ENCODE data around the gene ZNF491.

ZNF491 gene

DNA sequence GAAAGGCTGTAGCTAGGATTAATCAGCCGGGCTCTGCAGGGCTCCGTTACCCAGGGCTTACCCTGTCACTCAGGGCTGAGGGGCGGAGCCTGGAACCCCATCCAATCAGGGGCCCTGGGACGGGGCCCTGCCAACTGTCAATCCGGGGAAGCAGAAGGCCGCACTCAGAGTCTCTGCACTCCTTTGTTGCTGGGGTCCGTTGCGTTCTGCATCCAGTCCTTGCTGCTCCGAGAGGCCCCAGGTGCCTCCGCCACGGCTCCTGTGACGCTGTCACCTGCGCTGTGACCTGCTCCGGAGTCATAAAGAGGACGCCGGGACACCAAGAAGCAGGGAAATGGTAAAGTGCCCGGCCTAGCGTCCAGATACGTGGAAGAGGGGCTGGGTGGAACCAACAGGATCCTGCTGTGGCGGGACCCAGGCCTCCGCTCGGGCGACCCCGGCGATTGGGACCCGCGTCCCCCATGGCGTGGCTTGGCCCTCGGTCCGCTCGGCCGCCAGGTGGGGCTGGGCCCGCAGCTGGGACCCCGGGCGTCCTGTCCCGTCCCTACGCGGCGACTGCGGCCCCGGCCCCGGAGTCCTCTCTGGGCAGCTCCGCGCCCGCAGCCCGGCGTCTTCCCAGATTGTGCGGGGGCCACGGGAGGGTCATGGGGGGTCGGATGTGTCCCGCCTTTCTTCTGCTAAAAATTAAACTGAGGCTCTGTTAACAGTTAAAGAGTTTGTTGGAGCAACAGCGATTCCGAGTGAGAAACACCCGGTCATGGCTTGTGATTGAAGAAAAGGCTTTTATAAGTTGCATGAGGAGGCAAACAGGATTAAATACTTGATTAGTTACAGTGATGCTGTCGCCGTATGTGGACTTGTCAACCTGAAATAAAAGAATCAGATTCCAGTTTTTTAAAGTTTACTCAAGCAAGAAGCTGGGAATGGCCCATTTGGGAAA lies at the start of gene ZNF491:
TSS of gene ZNF491 (plus strand) at position 133 of the 940 bp plus-strand sequence. CDS start 7,431 bp downstream, outside the sequence.
- Histone ChIP-seq H3K27me3 (ENCODE audit: control insufficient read depth in 2 of 2, insufficient read depth in 2 of 2, low read length in 2 of 2) (no peaks in the 10 kb centered on the region), H3K4me3 (ENCODE audit: low read length in 2 of 2) (peak within 1 kb of the TSS; percentile 78 to 88), H3K9ac (ENCODE audit: low read depth in 1 of 2, low read length in 2 of 2) (peak within 1 kb of the TSS; percentile 85 to 92), H3K36me3 (ENCODE audit: control insufficient read depth in 2 of 2, insufficient read depth in 2 of 2, low read length in 2 of 2) (no peaks in the 10 kb centered on the region), H3K4me1 (ENCODE audit: control insufficient read depth in 2 of 2, insufficient read depth in 2 of 2, low read length in 2 of 2) (peaks cover 12 to 14% of the 10 kb centered on the region in 2 donors), H3K27ac (ENCODE audit: low read depth in 2 of 2, low read length in 2 of 2) (peak within 1 kb of the TSS; percentile 77 to 85), H3K9me3 (ENCODE audit: control insufficient read depth in 2 of 2, low read length in 2 of 2) (no peaks in the 10 kb centered on the region)

DNA sequence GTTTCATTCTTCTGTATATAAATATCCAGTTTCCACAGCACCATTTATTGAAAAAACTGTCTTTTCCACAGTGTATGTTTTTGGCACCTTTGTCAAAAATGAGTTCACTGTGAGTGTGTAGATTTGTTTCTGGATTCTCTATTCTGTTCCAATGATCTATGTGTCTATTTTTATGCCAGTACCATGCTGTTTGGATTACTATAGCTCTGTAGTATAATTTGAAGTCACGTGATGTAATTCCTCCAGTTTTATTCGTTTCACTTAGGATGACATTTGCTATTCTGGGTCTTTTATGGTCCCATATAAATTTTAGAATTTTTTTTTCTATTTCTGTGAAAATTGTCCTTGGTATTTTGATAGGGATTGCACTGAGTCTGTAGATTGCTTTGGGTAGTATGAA lies 48.6 kb upstream of the ZNF491 start:
- Histone ChIP-seq H3K9me3 (ENCODE audit: control insufficient read depth in 2 of 2, low read length in 2 of 2) (peaks cover 0 to 7% of the 10 kb centered on the region in 2 donors), H3K9ac (ENCODE audit: low read depth in 1 of 2, low read length in 2 of 2) (no peak overlapping the region), H3K36me3 (ENCODE audit: control insufficient read depth in 2 of 2, insufficient read depth in 2 of 2, low read length in 2 of 2) (no peaks in the 10 kb centered on the region), H3K27ac (ENCODE audit: low read depth in 2 of 2, low read length in 2 of 2) (no peak overlapping the region), H3K27me3 (ENCODE audit: control insufficient read depth in 2 of 2, insufficient read depth in 2 of 2, low read length in 2 of 2) (no peaks in the 10 kb centered on the region), H3K4me1 (ENCODE audit: control insufficient read depth in 2 of 2, insufficient read depth in 2 of 2, low read length in 2 of 2) (no peaks in the 10 kb centered on the region), H3K4me3 (ENCODE audit: low read length in 2 of 2) (no peak overlapping the region)

DNA sequence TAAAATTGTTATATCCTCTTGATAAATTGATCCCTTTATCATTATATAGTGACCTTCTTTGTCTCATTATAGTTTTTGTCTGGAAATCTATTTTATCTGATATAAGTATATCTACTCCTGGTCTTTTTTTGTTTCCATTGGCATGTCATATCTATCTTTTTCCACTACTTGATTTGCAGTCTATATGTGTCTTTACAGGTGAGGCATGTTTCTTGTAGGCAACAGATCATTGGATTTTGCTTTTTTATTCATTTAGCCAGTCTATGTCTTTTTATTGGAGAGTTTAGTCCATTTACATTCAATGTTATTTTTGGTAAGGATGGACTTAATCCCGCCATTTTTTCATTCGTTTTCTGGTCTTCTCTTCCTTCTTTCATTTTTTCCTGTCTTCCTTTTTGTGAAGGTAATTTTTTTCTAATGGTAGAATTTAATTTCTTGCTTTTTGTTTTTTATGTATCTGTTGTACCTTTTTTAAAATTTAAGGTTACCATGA lies 46.0 kb upstream of the ZNF491 start:
- Histone ChIP-seq H3K9ac (ENCODE audit: low read depth in 1 of 2, low read length in 2 of 2) (no peak overlapping the region), H3K4me1 (ENCODE audit: control insufficient read depth in 2 of 2, insufficient read depth in 2 of 2, low read length in 2 of 2) (no peaks in the 10 kb centered on the region), H3K27ac (ENCODE audit: low read depth in 2 of 2, low read length in 2 of 2) (no peak overlapping the region), H3K27me3 (ENCODE audit: control insufficient read depth in 2 of 2, insufficient read depth in 2 of 2, low read length in 2 of 2) (no peaks in the 10 kb centered on the region), H3K36me3 (ENCODE audit: control insufficient read depth in 2 of 2, insufficient read depth in 2 of 2, low read length in 2 of 2) (no peaks in the 10 kb centered on the region), H3K9me3 (ENCODE audit: control insufficient read depth in 2 of 2, low read length in 2 of 2) (peaks cover 7 to 9% of the 10 kb centered on the region in 2 donors), H3K4me3 (ENCODE audit: low read length in 2 of 2) (no peak overlapping the region)

DNA sequence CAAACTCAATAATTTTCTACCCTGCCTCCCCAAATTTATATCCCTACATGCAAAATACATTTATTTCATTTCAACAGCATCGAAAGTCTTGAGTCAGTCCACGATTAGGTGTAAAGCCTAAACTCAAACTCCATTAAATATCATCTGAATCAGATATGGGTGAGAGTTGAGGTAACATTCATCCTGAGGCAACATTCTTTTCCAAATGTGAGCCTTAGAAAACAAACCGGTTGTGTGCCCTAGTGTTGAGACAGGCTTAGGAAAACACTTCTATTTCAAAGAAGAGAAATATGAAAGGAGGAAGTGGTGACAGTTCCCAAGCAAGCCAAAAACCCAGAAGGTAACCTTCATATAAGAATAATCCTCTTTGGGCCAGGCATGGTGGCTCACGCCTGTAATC lies 43.7 kb upstream of the ZNF491 start:
- H3K27me3 ChIP-seq (ENCODE audit: control insufficient read depth in 2 of 2, insufficient read depth in 2 of 2, low read length in 2 of 2) = no peaks in the 10 kb centered on the region
- no peak overlapping the region for H3K9ac ChIP-seq (ENCODE audit: low read depth in 1 of 2, low read length in 2 of 2)
- no peaks in the 10 kb centered on the region for H3K36me3 ChIP-seq (ENCODE audit: control insufficient read depth in 2 of 2, insufficient read depth in 2 of 2, low read length in 2 of 2)
- H3K4me1 ChIP-seq (ENCODE audit: control insufficient read depth in 2 of 2, insufficient read depth in 2 of 2, low read length in 2 of 2) = no peaks in the 10 kb centered on the region
- no peak overlapping the region for H3K27ac ChIP-seq (ENCODE audit: low read depth in 2 of 2, low read length in 2 of 2)
- H3K9me3 ChIP-seq (ENCODE audit: control insufficient read depth in 2 of 2, low read length in 2 of 2) = peaks cover 2 to 9% of the 10 kb centered on the region in 2 donors
- H3K4me3 ChIP-seq (ENCODE audit: low read length in 2 of 2) = no peak overlapping the region

DNA sequence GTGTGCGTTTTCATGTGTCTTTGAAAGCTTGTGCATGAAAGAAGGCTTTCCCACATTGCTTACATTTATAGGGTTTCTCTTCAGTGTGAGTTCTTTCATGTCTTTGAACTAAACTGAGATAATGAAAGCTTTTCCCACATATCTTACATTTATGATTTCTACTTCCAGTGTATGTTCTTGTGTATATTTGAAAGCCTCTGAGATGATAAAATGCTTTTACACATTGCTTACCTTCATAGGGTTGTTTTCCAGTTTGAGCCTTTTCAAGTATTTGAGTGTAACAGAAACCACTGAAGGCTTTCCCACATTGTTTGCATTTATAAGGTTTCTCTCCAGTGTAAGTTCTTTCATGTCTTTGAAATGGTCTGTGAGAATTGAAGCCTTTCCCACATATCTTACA lies 41.4 kb upstream of the ZNF491 start:
- no peaks in the 10 kb centered on the region for H3K27me3 ChIP-seq (ENCODE audit: control insufficient read depth in 2 of 2, insufficient read depth in 2 of 2, low read length in 2 of 2)
- H3K9me3 ChIP-seq (ENCODE audit: control insufficient read depth in 2 of 2, low read length in 2 of 2) = peaks cover 2 to 9% of the 10 kb centered on the region in 2 donors
- no peak overlapping the region for H3K4me3 ChIP-seq (ENCODE audit: low read length in 2 of 2)
- no peaks in the 10 kb centered on the region for H3K4me1 ChIP-seq (ENCODE audit: control insufficient read depth in 2 of 2, insufficient read depth in 2 of 2, low read length in 2 of 2)
- no peak overlapping the region for H3K27ac ChIP-seq (ENCODE audit: low read depth in 2 of 2, low read length in 2 of 2)
- no peaks in the 10 kb centered on the region for H3K36me3 ChIP-seq (ENCODE audit: control insufficient read depth in 2 of 2, insufficient read depth in 2 of 2, low read length in 2 of 2)
- no peak overlapping the region for H3K9ac ChIP-seq (ENCODE audit: low read depth in 1 of 2, low read length in 2 of 2)

DNA sequence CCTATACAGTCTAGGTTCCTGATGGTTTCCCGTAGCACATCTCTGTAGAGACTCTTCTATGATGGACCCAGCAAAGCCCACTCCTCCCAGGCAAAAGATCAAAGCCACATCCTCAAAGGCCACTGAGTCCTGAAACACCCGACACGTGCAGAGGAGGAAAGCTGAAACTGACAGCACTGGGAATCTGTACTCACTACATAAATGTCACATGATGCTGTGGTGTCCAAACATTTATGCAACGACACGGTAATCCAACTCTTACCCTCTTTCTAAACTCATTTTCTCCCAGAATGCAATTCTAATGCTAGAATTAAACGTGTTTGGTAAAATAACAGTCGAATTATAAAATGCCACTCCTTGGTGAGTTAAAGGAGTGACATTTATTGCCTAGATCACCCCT lies 38.5 kb upstream of the ZNF491 start:
- peaks cover 0 to 9% of the 10 kb centered on the region in 2 donors for H3K9me3 ChIP-seq (ENCODE audit: control insufficient read depth in 2 of 2, low read length in 2 of 2)
- H3K27ac ChIP-seq (ENCODE audit: low read depth in 2 of 2, low read length in 2 of 2) = no peak overlapping the region
- no peaks in the 10 kb centered on the region for H3K27me3 ChIP-seq (ENCODE audit: control insufficient read depth in 2 of 2, insufficient read depth in 2 of 2, low read length in 2 of 2)
- H3K36me3 ChIP-seq (ENCODE audit: control insufficient read depth in 2 of 2, insufficient read depth in 2 of 2, low read length in 2 of 2) = no peaks in the 10 kb centered on the region
- H3K4me3 ChIP-seq (ENCODE audit: low read length in 2 of 2) = no peak overlapping the region
- no peak overlapping the region for H3K9ac ChIP-seq (ENCODE audit: low read depth in 1 of 2, low read length in 2 of 2)
- no peaks in the 10 kb centered on the region for H3K4me1 ChIP-seq (ENCODE audit: control insufficient read depth in 2 of 2, insufficient read depth in 2 of 2, low read length in 2 of 2)

DNA sequence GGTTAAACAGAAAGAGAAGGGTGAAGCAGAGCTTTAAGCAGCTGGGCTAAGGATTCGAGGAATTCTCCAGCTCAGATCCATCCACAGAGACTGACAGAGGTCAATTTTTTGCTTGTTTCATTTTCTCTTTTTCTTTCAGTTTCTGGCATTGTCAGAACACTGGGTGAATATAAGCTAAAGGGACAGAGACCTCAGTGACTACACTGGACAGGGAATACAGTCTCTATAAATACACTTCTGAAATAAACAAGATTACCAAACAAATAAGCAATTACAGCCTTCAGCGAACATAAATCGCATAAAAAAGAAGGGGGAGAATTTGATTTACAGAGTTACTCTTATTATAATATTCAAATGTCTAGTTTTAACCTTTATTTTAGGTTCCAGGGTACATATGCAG lies 35.2 kb upstream of the ZNF491 start:
- no peaks in the 10 kb centered on the region for H3K36me3 ChIP-seq (ENCODE audit: control insufficient read depth in 2 of 2, insufficient read depth in 2 of 2, low read length in 2 of 2)
- no peaks in the 10 kb centered on the region for H3K9me3 ChIP-seq (ENCODE audit: control insufficient read depth in 2 of 2, low read length in 2 of 2)
- H3K4me1 ChIP-seq (ENCODE audit: control insufficient read depth in 2 of 2, insufficient read depth in 2 of 2, low read length in 2 of 2) = peaks cover 5 to 10% of the 10 kb centered on the region in 2 donors
- no peak overlapping the region for H3K9ac ChIP-seq (ENCODE audit: low read depth in 1 of 2, low read length in 2 of 2)
- H3K27me3 ChIP-seq (ENCODE audit: control insufficient read depth in 2 of 2, insufficient read depth in 2 of 2, low read length in 2 of 2) = no peaks in the 10 kb centered on the region
- H3K4me3 ChIP-seq (ENCODE audit: low read length in 2 of 2) = no peak overlapping the region
- no peak overlapping the region for H3K27ac ChIP-seq (ENCODE audit: low read depth in 2 of 2, low read length in 2 of 2)

DNA sequence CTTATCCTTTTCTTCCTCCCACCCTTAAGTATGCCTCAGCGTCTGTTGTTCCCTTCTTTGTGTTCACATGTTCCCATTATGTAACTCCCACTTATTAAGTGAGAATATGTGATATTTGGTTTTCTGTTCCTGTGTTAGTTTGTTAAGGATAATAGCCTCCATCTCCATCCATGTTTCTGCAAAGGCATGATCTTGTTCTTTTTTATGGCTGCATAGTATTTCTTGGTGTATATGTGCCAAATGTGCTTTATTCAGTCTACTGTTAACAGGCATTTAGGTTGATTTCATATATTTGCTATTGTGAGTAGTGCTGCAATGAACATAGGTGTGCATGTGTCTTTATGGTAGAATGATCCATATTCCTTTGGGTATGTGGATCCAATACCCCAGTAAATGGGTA lies 34.7 kb upstream of the ZNF491 start:
- H3K4me1 ChIP-seq (ENCODE audit: control insufficient read depth in 2 of 2, insufficient read depth in 2 of 2, low read length in 2 of 2) = peaks cover 8 to 14% of the 10 kb centered on the region in 2 donors
- H3K36me3 ChIP-seq (ENCODE audit: control insufficient read depth in 2 of 2, insufficient read depth in 2 of 2, low read length in 2 of 2) = no peaks in the 10 kb centered on the region
- no peaks in the 10 kb centered on the region for H3K9me3 ChIP-seq (ENCODE audit: control insufficient read depth in 2 of 2, low read length in 2 of 2)
- no peaks in the 10 kb centered on the region for H3K27me3 ChIP-seq (ENCODE audit: control insufficient read depth in 2 of 2, insufficient read depth in 2 of 2, low read length in 2 of 2)
- H3K9ac ChIP-seq (ENCODE audit: low read depth in 1 of 2, low read length in 2 of 2) = no peak overlapping the region
- H3K4me3 ChIP-seq (ENCODE audit: low read length in 2 of 2) = no peak overlapping the region
- H3K27ac ChIP-seq (ENCODE audit: low read depth in 2 of 2, low read length in 2 of 2) = no peak overlapping the region

DNA sequence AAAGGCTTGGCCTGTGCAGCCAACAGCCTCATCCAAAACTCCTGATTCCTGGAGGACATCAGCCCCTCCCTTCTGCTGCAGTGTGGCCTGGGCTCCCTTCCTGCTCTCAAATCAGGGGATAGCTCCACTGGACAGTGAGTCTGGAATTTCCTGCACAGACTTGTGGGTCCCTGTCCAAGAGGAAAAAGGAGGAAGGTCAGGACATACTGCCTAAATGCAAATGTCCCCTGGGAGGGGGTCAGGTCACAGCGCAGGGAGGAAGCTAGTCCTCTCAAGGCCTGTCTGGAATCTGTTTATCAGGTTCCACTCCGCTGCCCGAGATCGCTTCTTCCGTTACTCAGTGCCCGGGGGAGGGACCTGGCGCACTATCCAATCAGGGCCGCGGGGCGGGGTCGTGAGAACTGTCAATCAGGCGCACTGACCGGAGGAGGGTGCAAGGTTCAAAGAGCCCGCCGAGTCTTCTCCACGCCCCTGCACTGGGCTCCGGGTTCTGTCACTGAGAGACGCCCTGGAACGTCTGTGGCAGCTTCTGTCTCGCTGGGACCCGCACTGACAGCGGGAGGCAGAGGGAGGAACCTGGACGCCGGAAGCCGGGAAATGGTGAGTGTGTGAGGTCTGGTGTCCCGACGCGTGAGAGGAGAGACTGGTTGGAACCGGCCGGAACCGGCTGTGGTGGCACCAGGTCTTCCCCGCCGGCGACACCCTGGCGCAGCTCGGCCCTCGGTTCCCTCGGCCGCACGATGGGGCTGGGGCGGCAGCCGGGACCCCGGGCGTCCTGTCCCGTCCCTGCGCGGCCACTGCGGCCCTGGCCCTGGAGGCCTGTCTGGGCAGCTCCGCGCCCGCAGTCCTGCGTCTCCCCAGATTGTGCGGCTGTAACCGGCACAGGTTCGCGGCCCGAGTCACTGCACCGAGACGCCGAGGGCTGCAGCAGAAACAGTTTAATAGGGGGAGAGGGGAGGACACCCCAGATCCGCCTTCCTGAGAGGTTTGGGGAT lies 31.4 kb upstream of the ZNF491 start, which contains the start of gene ZNF441:
TSS of gene ZNF441 (plus strand) at position 404 of the 995 bp plus-strand sequence. CDS start at position 598, 194 bp downstream.
- peak within 1 kb of the TSS; percentile 75 to 91 for H3K9ac ChIP-seq (ENCODE audit: low read depth in 1 of 2, low read length in 2 of 2)
- no peaks in the 10 kb centered on the region for H3K36me3 ChIP-seq (ENCODE audit: control insufficient read depth in 2 of 2, insufficient read depth in 2 of 2, low read length in 2 of 2)
- peak within 1 kb of the TSS; percentile 90 to 94 for H3K27ac ChIP-seq (ENCODE audit: low read depth in 2 of 2, low read length in 2 of 2)
- H3K9me3 ChIP-seq (ENCODE audit: control insufficient read depth in 2 of 2, low read length in 2 of 2) = no peaks in the 10 kb centered on the region
- H3K4me1 ChIP-seq (ENCODE audit: control insufficient read depth in 2 of 2, insufficient read depth in 2 of 2, low read length in 2 of 2) = peaks cover 8 to 15% of the 10 kb centered on the region in 2 donors
- H3K4me3 ChIP-seq (ENCODE audit: low read length in 2 of 2) = peak within 1 kb of the TSS; percentile 87
- H3K27me3 ChIP-seq (ENCODE audit: control insufficient read depth in 2 of 2, insufficient read depth in 2 of 2, low read length in 2 of 2) = no peaks in the 10 kb centered on the region
